Panc1 (cell line): Measurements from ENCODE around the gene ADORA2B. TPM values are rescaled to one million over a fixed set of nuclear protein-coding genes. Genes with fewer than 3 reads are reported as not detected.

Experiments
- ATAC-seq: fragments of 200-7000 bp; cut with Tn5 transposase; 2 replicates; pipeline ENCODE4 v1.9.1; 2020; ENCODE audit warnings: mild to moderate bottlenecking, moderate library complexity
- BruUV-seq: library from RNA; stranded (reverse); fragments of 400-500 nt; replicated peaks from 2 replicates; lab custom pipeline; 2021; lab: Mats Ljungman, UMichigan
- CTCF ChIA-PET: fragments of 300-600 bp; sonication (Branson Sonifier 250); formaldehyde crosslinking; loops from one replicate; lab custom pipeline; 2022; ENCODE audit warnings: antibody characterized with exemption; lab: Charles Lee
- POLR2A ChIA-PET: fragments of 300-600 bp; sonication (Branson Sonifier 250); formaldehyde crosslinking; loops from one replicate; lab custom pipeline; 2022; ENCODE audit warnings: antibody characterized with exemption; lab: Charles Lee
- DNase-seq: peaks from one replicate; pipeline ENCODE4 v3.0.0-alpha.2; 2010; ENCODE audit warnings: low read depth, low spot score
- H3K27ac ChIP-seq: 2 replicates; pipeline ENCODE4 v1.5.1; 2011; ENCODE audit warnings: mild to moderate bottlenecking, low read length, inconsistent platforms
- H3K27me3 ChIP-seq: fragments of 200-500 bp; sonication (Bioruptor generic); 2 replicates; pipeline ENCODE4 v1.6.0; 2014; ENCODE audit warnings: low read length, inconsistent platforms; ENCODE audit not compliant: control insufficient read depth, insufficient read depth
- H3K36me3 ChIP-seq: fragments of 200-500 bp; sonication (Bioruptor generic); 2 replicates; pipeline ENCODE4 v1.5.1; 2014; ENCODE audit warnings: inconsistent platforms, mild to moderate bottlenecking, low read length, moderate library complexity; ENCODE audit not compliant: control insufficient read depth, insufficient read depth
- H3K4me1 ChIP-seq: 2 replicates; pipeline ENCODE4 v1.5.1; 2011; ENCODE audit warnings: inconsistent platforms, mild to moderate bottlenecking, low read length, moderate library complexity; ENCODE audit not compliant: control insufficient read depth, insufficient read depth
- H3K4me3 ChIP-seq, 2 experiments: 2 replicates each; pipeline ENCODE4 v1.5.1; 2011 to 2012; ENCODE audit warnings: low read depth in 2 of 2, low read length in 2 of 2, mild to moderate bottlenecking in 2 of 2, inconsistent platforms in 1 of 2, moderate library complexity in 1 of 2
- H3K9me3 ChIP-seq: fragments of 200-500 bp; sonication (Bioruptor generic); 2 replicates; pipeline ENCODE4 v1.5.1; 2014; ENCODE audit warnings: low read depth, mild to moderate bottlenecking, inconsistent platforms, low read length, moderate library complexity; ENCODE audit not compliant: control insufficient read depth, insufficient read depth
- POLR2AphosphoS5 ChIP-seq: IDR thresholded peaks from 2 replicates; pipeline ENCODE4 v1.6.1; 2012; ENCODE audit warnings: mild to moderate bottlenecking, low read depth, low read length, moderate library complexity
- SIN3A ChIP-seq: IDR thresholded peaks from 2 replicates; pipeline ENCODE4 v1.6.1; 2012; ENCODE audit warnings: low read depth, mild to moderate bottlenecking, low read length, moderate library complexity, borderline replicate concordance; ENCODE audit not compliant: insufficient read depth
- TCF7L2 ChIP-seq: IDR thresholded peaks from 2 replicates; pipeline ENCODE4 v1.6.1; 2011; ENCODE audit warnings: mild to moderate bottlenecking, low read depth, low read length, inconsistent platforms
- in situ Hi-C: cut with HindIII; loops from 2 replicates; pipeline ENCODE4 v1.10.0; 2016; ENCODE audit warnings: low sequenced_read_pairs, low pct_unique_long_range_greater_than_20kb
- intact Hi-C: fragments of 100-400 bp; cut with micrococcal nuclease; formaldehyde crosslinking; loops from one replicate; pipeline ENCODE4 v1.10.0; 2022; ENCODE audit not compliant: unreplicated experiment
- total RNA-seq: library from RNA; stranded (reverse); gene quantifications from one replicate; pipeline ENCODE4 v1.2.1, GENCODE V29; 2021; ENCODE audit not compliant: unreplicated experiment
- TF ChIP-seq, protein P1 (sequence below): fragments of 450-650 bp; IDR thresholded peaks from 2 replicates; pipeline ENCODE4 v1.5.1; 2017; ENCODE audit warnings: mild to moderate bottlenecking
- TF ChIP-seq, protein P2 (sequence below), 2 experiments: IDR thresholded peaks; 2 replicates each; pipeline ENCODE4 v1.6.1; 2011 to 2012; ENCODE audit warnings: low read depth in 2 of 2, control low read depth in 1 of 2, low read length in 1 of 2, mild to moderate bottlenecking in 1 of 2, moderate library complexity in 1 of 2; ENCODE audit not compliant: insufficient read depth in 1 of 2

The ADORA2B gene
- total RNA-seq, 1 experiment from 2014 or later = 42.7 TPM

GRCh38 chr17:15966879-15967248, 21.9 kb downstream of the ADORA2B start:
- peak overlapping the region; percentile 93 for H3K27ac ChIP-seq
- ChIA-PET CTCF (no interaction called here), POLR2A (no interaction called here)
- peaks cover 59% of the 10 kb centered on the region for H3K4me1 ChIP-seq
- in situ Hi-C loops (no loop called here), intact Hi-C loops (no loop called here)
- peak overlapping the region in 1 of 2 experiments; percentile 37; a peak in 2 of 4 replicates for H3K4me3 ChIP-seq
- DNase-seq (no peak), ATAC-seq (peak; percentile 56)
- TF ChIP-seq POLR2AphosphoS5 = no peak
- no peak for TF ChIP-seq TCF7L2
- TF ChIP-seq, protein P1, sequence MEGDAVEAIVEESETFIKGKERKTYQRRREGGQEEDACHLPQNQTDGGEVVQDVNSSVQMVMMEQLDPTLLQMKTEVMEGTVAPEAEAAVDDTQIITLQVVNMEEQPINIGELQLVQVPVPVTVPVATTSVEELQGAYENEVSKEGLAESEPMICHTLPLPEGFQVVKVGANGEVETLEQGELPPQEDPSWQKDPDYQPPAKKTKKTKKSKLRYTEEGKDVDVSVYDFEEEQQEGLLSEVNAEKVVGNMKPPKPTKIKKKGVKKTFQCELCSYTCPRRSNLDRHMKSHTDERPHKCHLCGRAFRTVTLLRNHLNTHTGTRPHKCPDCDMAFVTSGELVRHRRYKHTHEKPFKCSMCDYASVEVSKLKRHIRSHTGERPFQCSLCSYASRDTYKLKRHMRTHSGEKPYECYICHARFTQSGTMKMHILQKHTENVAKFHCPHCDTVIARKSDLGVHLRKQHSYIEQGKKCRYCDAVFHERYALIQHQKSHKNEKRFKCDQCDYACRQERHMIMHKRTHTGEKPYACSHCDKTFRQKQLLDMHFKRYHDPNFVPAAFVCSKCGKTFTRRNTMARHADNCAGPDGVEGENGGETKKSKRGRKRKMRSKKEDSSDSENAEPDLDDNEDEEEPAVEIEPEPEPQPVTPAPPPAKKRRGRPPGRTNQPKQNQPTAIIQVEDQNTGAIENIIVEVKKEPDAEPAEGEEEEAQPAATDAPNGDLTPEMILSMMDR = no peak
- no peak for TF ChIP-seq SIN3A
- TF ChIP-seq, protein P2, sequence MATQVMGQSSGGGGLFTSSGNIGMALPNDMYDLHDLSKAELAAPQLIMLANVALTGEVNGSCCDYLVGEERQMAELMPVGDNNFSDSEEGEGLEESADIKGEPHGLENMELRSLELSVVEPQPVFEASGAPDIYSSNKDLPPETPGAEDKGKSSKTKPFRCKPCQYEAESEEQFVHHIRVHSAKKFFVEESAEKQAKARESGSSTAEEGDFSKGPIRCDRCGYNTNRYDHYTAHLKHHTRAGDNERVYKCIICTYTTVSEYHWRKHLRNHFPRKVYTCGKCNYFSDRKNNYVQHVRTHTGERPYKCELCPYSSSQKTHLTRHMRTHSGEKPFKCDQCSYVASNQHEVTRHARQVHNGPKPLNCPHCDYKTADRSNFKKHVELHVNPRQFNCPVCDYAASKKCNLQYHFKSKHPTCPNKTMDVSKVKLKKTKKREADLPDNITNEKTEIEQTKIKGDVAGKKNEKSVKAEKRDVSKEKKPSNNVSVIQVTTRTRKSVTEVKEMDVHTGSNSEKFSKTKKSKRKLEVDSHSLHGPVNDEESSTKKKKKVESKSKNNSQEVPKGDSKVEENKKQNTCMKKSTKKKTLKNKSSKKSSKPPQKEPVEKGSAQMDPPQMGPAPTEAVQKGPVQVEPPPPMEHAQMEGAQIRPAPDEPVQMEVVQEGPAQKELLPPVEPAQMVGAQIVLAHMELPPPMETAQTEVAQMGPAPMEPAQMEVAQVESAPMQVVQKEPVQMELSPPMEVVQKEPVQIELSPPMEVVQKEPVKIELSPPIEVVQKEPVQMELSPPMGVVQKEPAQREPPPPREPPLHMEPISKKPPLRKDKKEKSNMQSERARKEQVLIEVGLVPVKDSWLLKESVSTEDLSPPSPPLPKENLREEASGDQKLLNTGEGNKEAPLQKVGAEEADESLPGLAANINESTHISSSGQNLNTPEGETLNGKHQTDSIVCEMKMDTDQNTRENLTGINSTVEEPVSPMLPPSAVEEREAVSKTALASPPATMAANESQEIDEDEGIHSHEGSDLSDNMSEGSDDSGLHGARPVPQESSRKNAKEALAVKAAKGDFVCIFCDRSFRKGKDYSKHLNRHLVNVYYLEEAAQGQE (IDR thresholded peaks at IDR 0.05; ENCODE audit: insufficient read depth in 1 of 2, low read depth in 2 of 2, low read length in 1 of 2) = no peak
- no peaks in the 10 kb centered on the region for H3K36me3 ChIP-seq
- no peaks in the 10 kb centered on the region for H3K27me3 ChIP-seq
- H3K9me3 ChIP-seq = no peaks in the 10 kb centered on the region
- no TSS peak for BruUV-seq

DNA sequence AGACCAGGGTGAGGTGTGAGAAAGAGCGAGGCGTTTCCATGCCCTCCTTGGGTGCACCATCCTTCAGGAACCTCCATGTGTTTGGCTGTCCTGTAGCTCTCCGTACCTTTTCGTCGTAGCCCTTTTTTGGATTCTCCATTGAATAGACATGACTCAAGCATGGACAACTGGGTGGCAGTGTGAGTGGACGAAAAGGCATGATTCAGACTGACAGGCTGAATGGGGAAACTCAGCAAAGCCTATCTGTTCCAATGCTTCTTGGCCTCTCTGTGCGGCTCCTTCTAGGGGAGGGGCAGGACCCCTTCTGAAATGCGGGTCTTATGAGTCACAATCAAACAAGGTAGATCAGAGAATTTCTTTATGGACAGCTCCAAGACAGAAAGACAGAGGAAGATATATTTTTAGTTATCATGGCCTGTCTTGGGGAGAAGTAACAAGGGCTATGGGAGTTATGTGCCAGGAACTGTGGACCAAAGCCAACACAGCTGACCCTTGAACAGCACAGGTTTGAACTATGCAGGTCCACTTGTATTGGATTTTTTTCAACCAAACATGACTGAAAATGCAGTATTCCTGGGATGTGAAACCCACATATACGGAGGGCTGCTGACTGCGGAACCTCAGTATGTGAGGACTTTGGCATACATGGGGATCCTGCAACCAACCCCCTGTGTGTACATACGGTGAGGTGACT, 22.9 kb downstream of the ADORA2B start:
- no TSS peak for BruUV-seq
- POLR2A ChIA-PET = no interaction called here

More for the DNA sequence above, 22.9 kb downstream of the ADORA2B start:
- Histone ChIP-seq H3K4me1 (peaks cover 61% of the 10 kb centered on the region), H3K4me3 (no peak overlapping the region), H3K27ac (peak overlapping the region; percentile 93; the same call in 1 of the 2 replicates), H3K36me3 (no peaks in the 10 kb centered on the region), H3K27me3 (no peaks in the 10 kb centered on the region), H3K9me3 (no peaks in the 10 kb centered on the region)
- intact Hi-C loops (no loop called here), in situ Hi-C loops (no loop called here)
- CTCF ChIA-PET = no interaction called here
- no peak for TF ChIP-seq SIN3A
- TF ChIP-seq POLR2AphosphoS5 = no peak
- TF ChIP-seq TCF7L2 = no peak
- TF ChIP-seq, protein P2 (IDR thresholded peaks at IDR 0.05; ENCODE audit: insufficient read depth in 1 of 2, low read depth in 2 of 2, low read length in 1 of 2) = no peak
- TF ChIP-seq, protein P1 = no peak
- ATAC-seq = no peak
- no peak for DNase-seq
